Neural crest cell (in vitro differentiated cells): Measurements from ENCODE around the gene VWA3A. TPM values are rescaled to one million over a fixed set of nuclear protein-coding genes. Genes with fewer than 3 reads are reported as not detected.
"Not testable (repeated sequence)": the region's sequence is repeated elsewhere in the genome, so short reads cannot be mapped to it uniquely, and the experiment has no call there.

Source experiments
- DNase-seq: peaks from one replicate; pipeline ENCODE4 v3.0.0; 2021; ENCODE audit warnings: low read depth, mixed read lengths, low spot score
- H3K27ac Mint-ChIP-seq: one replicate; pipeline ENCODE4 v1.8.0; 2021; ENCODE audit warnings: mild to moderate bottlenecking, mixed read lengths; ENCODE audit not compliant: unreplicated experiment
- H3K27me3 Mint-ChIP-seq: 2 replicates; pipeline ENCODE4 v1.8.0; 2021; ENCODE audit warnings: low read depth, mild to moderate bottlenecking, mixed read lengths
- H3K36me3 Mint-ChIP-seq: 2 replicates; pipeline ENCODE4 v1.8.0; 2021; ENCODE audit warnings: low read depth, mild to moderate bottlenecking, mixed read lengths
- H3K4me1 Mint-ChIP-seq: 2 replicates; pipeline ENCODE4 v1.8.0; 2021; ENCODE audit warnings: mixed read lengths
- H3K4me3 Mint-ChIP-seq: one replicate; pipeline ENCODE4 v1.8.0; 2021; ENCODE audit warnings: mild to moderate bottlenecking, mixed read lengths
- H3K9me3 Mint-ChIP-seq: 2 replicates; pipeline ENCODE4 v1.8.0; 2021; ENCODE audit warnings: mixed read lengths
- CTCF ChIP-seq: fragments of 200-600 bp; sonication (generic); conservative IDR thresholded peaks from 2 replicates; pipeline ENCODE4 v1.5.0; 2021; ENCODE audit warnings: antibody characterized with exemption, mild to moderate bottlenecking
- total RNA-seq: library from RNA; stranded (reverse); gene quantifications from 2 replicates; pipeline ENCODE4 v1.2.1, GENCODE V29; 2021

Gene VWA3A
- total RNA-seq, 1 donor from 2014 or later: not detected

GRCh38 chr16:22192261-22193062, 100.1 kb downstream of the VWA3A start:
- Mint-ChIP-seq H3K4me1 (peaks cover 41% of the 10 kb centered on the region), H3K27ac (no peak overlapping the region), H3K4me3 (peak overlapping the region; percentile 96), H3K27me3 (peaks cover 46% of the 10 kb centered on the region), H3K36me3 (peaks cover 3% of the 10 kb centered on the region), H3K9me3 (peaks cover 3% of the 10 kb centered on the region)
- no peak for DNase-seq
- no peak for TF ChIP-seq CTCF

- DNase-seq: no peak
- peaks cover 3% of the 10 kb centered on the region for H3K9me3 Mint-ChIP-seq
- H3K27me3 Mint-ChIP-seq: peaks cover 46% of the 10 kb centered on the region
- peaks cover 3% of the 10 kb centered on the region for H3K36me3 Mint-ChIP-seq
- H3K4me3 Mint-ChIP-seq: peak overlapping the region; percentile 20
- peaks cover 41% of the 10 kb centered on the region for H3K4me1 Mint-ChIP-seq
- TF ChIP-seq CTCF: no peak
- H3K27ac Mint-ChIP-seq: no peak overlapping the region
Measured at GRCh38 chr16:22193063-22193411, 100.7 kb downstream of the VWA3A start.

- Mint-ChIP-seq H3K36me3 (peaks cover 3% of the 10 kb centered on the region), H3K4me1 (peaks cover 36% of the 10 kb centered on the region), H3K9me3 (peaks cover 3% of the 10 kb centered on the region), H3K27me3 (peaks cover 46% of the 10 kb centered on the region), H3K27ac (no peak overlapping the region), H3K4me3 (peak overlapping the region; percentile 94)
- TF ChIP-seq CTCF: no peak
- DNase-seq: no peak
Measured at GRCh38 chr16:22194707-22195444, 102.5 kb downstream of the VWA3A start.

- H3K9me3 Mint-ChIP-seq: peaks cover 3% of the 10 kb centered on the region
- DNase-seq: no peak
- peak overlapping the region; percentile 93 for H3K27ac Mint-ChIP-seq
- H3K36me3 Mint-ChIP-seq: peaks cover 3% of the 10 kb centered on the region
- H3K4me1 Mint-ChIP-seq: peaks cover 34% of the 10 kb centered on the region
- H3K27me3 Mint-ChIP-seq: peaks cover 45% of the 10 kb centered on the region
- TF ChIP-seq CTCF: no peak
- peak overlapping the region; percentile 94 for H3K4me3 Mint-ChIP-seq
Measured at GRCh38 chr16:22195445-22195694, 103.0 kb downstream of the VWA3A start.

GRCh38 chr16:22195695-22196558, 103.6 kb downstream of the VWA3A start:
- Mint-ChIP-seq H3K4me1 (peaks cover 29% of the 10 kb centered on the region), H3K27ac (peak overlapping the region; percentile 93), H3K27me3 (peaks cover 39% of the 10 kb centered on the region), H3K4me3 (peak overlapping the region; percentile 94), H3K36me3 (peaks cover 3% of the 10 kb centered on the region), H3K9me3 (peaks cover 3% of the 10 kb centered on the region)
- peak; percentile 97 for DNase-seq
- peak; percentile 91 for TF ChIP-seq CTCF

- H3K9me3 Mint-ChIP-seq, H3K36me3 Mint-ChIP-seq, H3K27ac Mint-ChIP-seq, DNase-seq: not testable (repeated sequence)
- H3K27me3 Mint-ChIP-seq: peaks cover 38% of the 10 kb centered on the region
- H3K4me3 Mint-ChIP-seq: peak overlapping the region; percentile 94
- H3K4me1 Mint-ChIP-seq: peaks cover 25% of the 10 kb centered on the region
Measured at GRCh38 chr16:22196559-22197168, 104.3 kb downstream of the VWA3A start.
